ENCODE results near the gene SPATC1L. TPM values are rescaled to one million over a fixed set of nuclear protein-coding genes. Genes with fewer than 3 reads are reported as not detected.

SPATC1L gene
- total and polyA plus RNA-seq, 2 donors (not counting 1 experiment from before 2014, with no cell fraction given), result 11.4 to 15.4 TPM

- Mint-ChIP-seq H3K4me3 (no peak overlapping the region), H3K27me3 (no peaks in the 10 kb centered on the region), H3K9me3 (ENCODE audit: insufficient read depth) (no peaks in the 10 kb centered on the region), H3K27ac (no peak overlapping the region), H3K4me1 (no peaks in the 10 kb centered on the region)
- no peak for TF ChIP-seq CTCF (IDR thresholded peaks at IDR 0.05)
- TF ChIP-seq EZH2 (IDR thresholded peaks at IDR 0.05; ENCODE audit: borderline replicate concordance, insufficient read depth, low read depth, low read length, poor library complexity, severe bottlenecking), result no peak
- Histone ChIP-seq H3K27ac (ENCODE audit: low read length in 2 of 2) (no peak overlapping the region), H3K79me2 (ENCODE audit: control insufficient read depth, insufficient read depth, low read length) (no peaks in the 10 kb centered on the region), H3K27me3 (replicated peaks in 1 of 4; ENCODE audit: control extremely low read depth in 1 of 4, control insufficient read depth in 3 of 4, insufficient read depth in 4 of 4, low read length in 3 of 4) (no peaks in the 10 kb centered on the region), H3K4me1 (ENCODE audit: control insufficient read depth in 2 of 2, insufficient read depth in 2 of 2, low read length in 2 of 2) (no peaks in the 10 kb centered on the region), H3K36me3 (replicated peaks in 1 of 2; ENCODE audit: control extremely low read depth in 1 of 2, control insufficient read depth in 1 of 2, extremely low read depth in 1 of 2, insufficient read depth in 2 of 2, low read length in 1 of 2) (no peaks in the 10 kb centered on the region), H3K4me3 (ENCODE audit: control extremely low read depth in 1 of 5, extremely low read depth in 1 of 5, insufficient read depth in 1 of 5, low read depth in 2 of 5, low read length in 4 of 5) (no peak overlapping the region), H4K20me1 (ENCODE audit: control insufficient read depth, insufficient read depth, low read length, poor library complexity, severe bottlenecking) (no peaks in the 10 kb centered on the region), H3K9ac (ENCODE audit: low read length) (no peak overlapping the region), H3K4me2 (replicated peaks; ENCODE audit: low read depth, low read length, poor library complexity, severe bottlenecking) (no peak overlapping the region), H3K9me3 (ENCODE audit: control extremely low read depth in 1 of 3, control insufficient read depth in 2 of 3, insufficient read depth in 1 of 3, low read length in 2 of 3) (no peaks in the 10 kb centered on the region), H2AFZ (ENCODE audit: insufficient read depth, low read depth, low read length, poor library complexity, severe bottlenecking) (no peak overlapping the region)
- ATAC-seq (ENCODE audit: low read depth) (no peak), DNase-seq (no peak)
- 96% methylated on average over 10 of the region's 12 CpGs for WGBS (ENCODE audit: insufficient coverage)
- CTCF ChIA-PET, result no interaction called here
- intact Hi-C loops (cut with micrococcal nuclease), result no loop called here
- POLR2A ChIA-PET, result no interaction called here
Measured at GRCh38 chr21:46122758-46123683, 61.2 kb downstream of the SPATC1L start.

- ATAC-seq (ENCODE audit: low read depth) (no peak), DNase-seq (no peak)
- POLR2A ChIA-PET, result no interaction called here
- Histone ChIP-seq H2AFZ (ENCODE audit: insufficient read depth, low read depth, low read length, poor library complexity, severe bottlenecking) (no peak overlapping the region), H3K4me1 (ENCODE audit: control insufficient read depth in 2 of 2, insufficient read depth in 2 of 2, low read length in 2 of 2) (no peaks in the 10 kb centered on the region), H3K27ac (ENCODE audit: low read length in 2 of 2) (no peak overlapping the region), H3K27me3 (replicated peaks in 1 of 4; ENCODE audit: control extremely low read depth in 1 of 4, control insufficient read depth in 3 of 4, insufficient read depth in 4 of 4, low read length in 3 of 4) (no peaks in the 10 kb centered on the region), H3K4me2 (replicated peaks; ENCODE audit: low read depth, low read length, poor library complexity, severe bottlenecking) (no peak overlapping the region), H3K36me3 (replicated peaks in 1 of 2; ENCODE audit: control extremely low read depth in 1 of 2, control insufficient read depth in 1 of 2, extremely low read depth in 1 of 2, insufficient read depth in 2 of 2, low read length in 1 of 2) (no peaks in the 10 kb centered on the region), H4K20me1 (ENCODE audit: control insufficient read depth, insufficient read depth, low read length, poor library complexity, severe bottlenecking) (no peaks in the 10 kb centered on the region), H3K79me2 (ENCODE audit: control insufficient read depth, insufficient read depth, low read length) (no peaks in the 10 kb centered on the region), H3K4me3 (ENCODE audit: control extremely low read depth in 1 of 5, extremely low read depth in 1 of 5, insufficient read depth in 1 of 5, low read depth in 2 of 5, low read length in 4 of 5) (no peak overlapping the region), H3K9ac (ENCODE audit: low read length) (no peak overlapping the region), H3K9me3 (ENCODE audit: control extremely low read depth in 1 of 3, control insufficient read depth in 2 of 3, insufficient read depth in 1 of 3, low read length in 2 of 3) (no peaks in the 10 kb centered on the region)
- Mint-ChIP-seq H3K4me1 (no peaks in the 10 kb centered on the region), H3K27me3 (no peaks in the 10 kb centered on the region), H3K4me3 (no peak overlapping the region), H3K9me3 (ENCODE audit: insufficient read depth) (no peaks in the 10 kb centered on the region), H3K27ac (no peak overlapping the region)
- 80% methylated on average over 12 of the region's 12 CpGs for WGBS (ENCODE audit: insufficient coverage)
- intact Hi-C loops (cut with micrococcal nuclease), result no loop called here
- CTCF ChIA-PET, result no interaction called here
- TF ChIP-seq EZH2 (IDR thresholded peaks at IDR 0.05; ENCODE audit: borderline replicate concordance, insufficient read depth, low read depth, low read length, poor library complexity, severe bottlenecking) (no peak), CTCF (IDR thresholded peaks at IDR 0.05) (no peak)
Measured at GRCh38 chr21:46122237-46122671, 62.0 kb downstream of the SPATC1L start.

Data from B cell (primary cell).